ENCODE data around the gene NDUFS6. TPM values are rescaled to one million over a fixed set of nuclear protein-coding genes. Genes with fewer than 3 reads are reported as not detected.

The NDUFS6 gene
- polyA plus RNA-seq, 1 donor from 2014 or later, result 72.0 TPM

- Histone ChIP-seq H3K27me3 (ENCODE audit: insufficient read depth, low read depth, low read length) (no peaks in the 10 kb centered on the region), H3K4me3 (ENCODE audit: low read length) (no peak overlapping the region), H3K9me3 (ENCODE audit: low read length) (no peaks in the 10 kb centered on the region), H3F3A (ENCODE audit: insufficient read depth, low read length, poor library complexity, severe bottlenecking) (peaks cover 5% of the 10 kb centered on the region), H2AFZ (ENCODE audit: low read depth, low read length) (no peak overlapping the region), H4K20me1 (ENCODE audit: insufficient read depth) (no peaks in the 10 kb centered on the region), H3K9ac (ENCODE audit: low read length) (no peak overlapping the region), H3K9me2 (ENCODE audit: insufficient read depth, low read length) (no peaks in the 10 kb centered on the region), H3K27ac (ENCODE audit: low read length) (no peak overlapping the region), H3K36me3 (ENCODE audit: insufficient read depth, low read length) (no peaks in the 10 kb centered on the region), H3K79me2 (replicated peaks; ENCODE audit: insufficient read depth, low read length) (peaks cover 18% of the 10 kb centered on the region), H3K4me2 (ENCODE audit: low read length) (no peak overlapping the region)
- TF ChIP-seq REST (IDR thresholded peaks at IDR 0.05; ENCODE audit: borderline replicate concordance) (no peak), MXI1 (conservative IDR thresholded peaks at IDR 0.05; ENCODE audit: poor library complexity, severe bottlenecking) (no peak), CTCF (IDR thresholded peaks at IDR 0.05; ENCODE audit: poor library complexity, severe bottlenecking) (no peak), POLR2AphosphoS5 (IDR thresholded peaks at IDR 0.05) (no peak), TAF1 (IDR thresholded peaks at IDR 0.05; ENCODE audit: low read depth) (no peak), EP300 (conservative IDR thresholded peaks at IDR 0.05; ENCODE audit: poor library complexity, severe bottlenecking) (no peak), RAD21 (conservative IDR thresholded peaks at IDR 0.05) (no peak), EZH2 (IDR thresholded peaks at IDR 0.05; ENCODE audit: borderline replicate concordance, insufficient read depth, low read length, poor library complexity, severe bottlenecking) (no peak), SMC3 (conservative IDR thresholded peaks at IDR 0.05; ENCODE audit: poor library complexity) (no peak)
These were observed 2.9 kb downstream of the NDUFS6 start for GRCh38 chr5:1804001-1804690.

GRCh38 chr5:1805326-1805725 lies 4.1 kb downstream of the NDUFS6 start:
- Histone ChIP-seq H3K4me3 (ENCODE audit: low read length) (no peak overlapping the region), H3K79me2 (replicated peaks; ENCODE audit: insufficient read depth, low read length) (peaks cover 18% of the 10 kb centered on the region), H3K9me2 (ENCODE audit: insufficient read depth, low read length) (no peaks in the 10 kb centered on the region), H3F3A (ENCODE audit: insufficient read depth, low read length, poor library complexity, severe bottlenecking) (peaks cover 5% of the 10 kb centered on the region), H4K20me1 (ENCODE audit: insufficient read depth) (no peaks in the 10 kb centered on the region), H3K36me3 (ENCODE audit: insufficient read depth, low read length) (no peaks in the 10 kb centered on the region), H3K4me2 (ENCODE audit: low read length) (no peak overlapping the region), H2AFZ (ENCODE audit: low read depth, low read length) (no peak overlapping the region), H3K27ac (ENCODE audit: low read length) (no peak overlapping the region), H3K27me3 (ENCODE audit: insufficient read depth, low read depth, low read length) (no peaks in the 10 kb centered on the region), H3K9me3 (ENCODE audit: low read length) (no peaks in the 10 kb centered on the region), H3K9ac (ENCODE audit: low read length) (no peak overlapping the region)
- no peak for TF ChIP-seq EZH2 (IDR thresholded peaks at IDR 0.05; ENCODE audit: borderline replicate concordance, insufficient read depth, low read length, poor library complexity, severe bottlenecking)
- TF ChIP-seq CTCF (IDR thresholded peaks at IDR 0.05; ENCODE audit: poor library complexity, severe bottlenecking), result no peak
- no peak for TF ChIP-seq TAF1 (IDR thresholded peaks at IDR 0.05; ENCODE audit: low read depth)
- TF ChIP-seq RAD21 (conservative IDR thresholded peaks at IDR 0.05), result no peak
- no peak for TF ChIP-seq SMC3 (conservative IDR thresholded peaks at IDR 0.05; ENCODE audit: poor library complexity)
- TF ChIP-seq POLR2AphosphoS5 (IDR thresholded peaks at IDR 0.05), result no peak
- no peak for TF ChIP-seq MXI1 (conservative IDR thresholded peaks at IDR 0.05; ENCODE audit: poor library complexity, severe bottlenecking)
- no peak for TF ChIP-seq REST (IDR thresholded peaks at IDR 0.05; ENCODE audit: borderline replicate concordance)
- no peak for TF ChIP-seq EP300 (conservative IDR thresholded peaks at IDR 0.05; ENCODE audit: poor library complexity, severe bottlenecking)

Measured in neural cell (in vitro differentiated cells).